SK-N-SH (cell line): Measurements from ENCODE around the gene ANK3. TPM values are rescaled to one million over a fixed set of nuclear protein-coding genes. Genes with fewer than 3 reads are reported as not detected.
A peak's percentile ranks its signal among the peaks of the same experiment; 100 is the strongest.

Source experiments
- CTCF ChIA-PET: fragments of 300-600, 350-600 bp; formaldehyde crosslinking; extraction: SDS; loops from one replicate; lab custom pipeline; 2021; lab: Yijun Ruan, JAX
- POLR2A ChIA-PET: fragments of 350-600 bp; sonication (Branson Sonifier 250); formaldehyde crosslinking; extraction: SDS; loops from one replicate; lab custom pipeline; 2020; ENCODE audit warnings: antibody characterized with exemption, inconsistent platforms; lab: Yijun Ruan, JAX
- DNase-seq: peaks from one replicate; pipeline ENCODE4 v3.0.0; 2012
- H2AFZ ChIP-seq: fragments of 200-600 bp; sonication (generic); 2 replicates; pipeline ENCODE4 v1.8.1; 2016; ENCODE audit warnings: antibody characterized with exemption, mild to moderate bottlenecking, low read depth
- H3F3A ChIP-seq: fragments of 200-600 bp; sonication (generic); replicated peaks from 2 replicates; pipeline ENCODE3; 2016; ENCODE audit warnings: antibody characterized with exemption, mild to moderate bottlenecking; ENCODE audit not compliant: insufficient read depth
- H3K27ac ChIP-seq, 2 experiments: fragments of 200-500 bp in 1 of 2; fragments of 200-600 bp in 1 of 2; sonication (Bioruptor generic) in 1 of 2; sonication (generic), shearing (Covaris generic) in 1 of 2; 2 replicates each; pipeline versions ENCODE4 v1.5.1 to v1.6.1; 2014 to 2016; ENCODE audit warnings: low read depth in 2 of 2, inconsistent platforms in 1 of 2, low read length in 1 of 2, mild to moderate bottlenecking in 1 of 2, mixed read lengths in 1 of 2
- H3K27me3 ChIP-seq: fragments of 200-600 bp; sonication (generic), shearing (Covaris generic); 2 replicates; pipeline ENCODE4 v1.6.1; 2016; ENCODE audit warnings: mixed run types; ENCODE audit not compliant: insufficient read depth
- H3K36me3 ChIP-seq, 2 experiments: fragments of 200-500 bp in 1 of 2; fragments of 200-600 bp in 1 of 2; sonication (Bioruptor generic) in 1 of 2; sonication (generic) in 1 of 2; replicated peaks in 1 of 2; 2 replicates each; pipeline versions ENCODE3 to v1.5.1; 2014 to 2016; ENCODE audit warnings: low read length in 1 of 2, mild to moderate bottlenecking in 1 of 2; ENCODE audit not compliant: insufficient read depth in 2 of 2, control insufficient read depth in 1 of 2
- H3K4me1 ChIP-seq, 2 experiments: fragments of 200-500 bp in 1 of 2; fragments of 200-600 bp in 1 of 2; sonication (Bioruptor generic) in 1 of 2; sonication (generic), shearing (Covaris generic) in 1 of 2; 2 replicates each; pipeline versions ENCODE4 v1.5.1 to v1.6.1; 2014 to 2016; ENCODE audit warnings: low read depth in 1 of 2, low read length in 1 of 2, mixed run types in 1 of 2; ENCODE audit not compliant: insufficient read depth in 2 of 2, control insufficient read depth in 1 of 2
- H3K4me2 ChIP-seq: fragments of 200-600 bp; sonication (generic), shearing (Covaris generic); 2 replicates; pipeline ENCODE4 v1.6.1; 2017; ENCODE audit warnings: mixed run types
- H3K4me3 ChIP-seq, 2 experiments: fragments of 200-500 bp in 1 of 2; fragments of 200-600 bp in 1 of 2; sonication (Bioruptor generic) in 1 of 2; sonication (generic), shearing (Covaris generic) in 1 of 2; 2 replicates each; pipeline versions ENCODE4 v1.5.1 to v1.8.1; 2014 to 2016; ENCODE audit warnings: low read depth in 2 of 2, inconsistent platforms in 1 of 2, low read length in 1 of 2, mild to moderate bottlenecking in 1 of 2, mixed read lengths in 1 of 2, moderate library complexity in 1 of 2
- H3K79me2 ChIP-seq: fragments of 200-600 bp; sonication (generic); 2 replicates; pipeline ENCODE4 v1.8.1; 2017; ENCODE audit warnings: mild to moderate bottlenecking; ENCODE audit not compliant: insufficient read depth
- H3K9ac ChIP-seq: fragments of 200-600 bp; sonication (generic); 2 replicates; pipeline ENCODE4 v1.6.1; 2017; ENCODE audit warnings: mixed run types
- H3K9me2 ChIP-seq: fragments of 200-600 bp; sonication (generic); 2 replicates; pipeline ENCODE4 v1.6.1; 2017; ENCODE audit warnings: mixed run types
- H3K9me3 ChIP-seq: fragments of 200-600 bp; sonication (generic); 2 replicates; pipeline ENCODE4 v1.6.1; 2017; ENCODE audit warnings: mixed run types, mild to moderate bottlenecking, moderate library complexity
- H4K20me1 ChIP-seq: fragments of 200-600 bp; sonication (generic); 2 replicates; pipeline ENCODE4 v1.6.1; 2017; ENCODE audit warnings: mild to moderate bottlenecking, mixed run types; ENCODE audit not compliant: insufficient read depth
- CHD2 ChIP-seq: fragments of 150-350 bp; IDR thresholded peaks from 2 replicates; pipeline ENCODE4 v1.6.1; 2018; ENCODE audit warnings: low read length; ENCODE audit not compliant: partially characterized antibody
- EZH2phosphoT487 ChIP-seq: fragments of 200-600 bp; sonication (generic); IDR thresholded peaks from 2 replicates; pipeline ENCODE4 v1.6.1; 2017; ENCODE audit warnings: low read depth, mixed run types, mild to moderate bottlenecking, antibody characterized with exemption, moderate library complexity, borderline replicate concordance
- FOXJ3 ChIP-seq: sonication (generic); formaldehyde crosslinking; IDR thresholded peaks from 2 replicates; pipeline ENCODE4 v1.5.1; 2020; ENCODE audit warnings: mild to moderate bottlenecking, missing genetic modification reagents
- FOXM1 ChIP-seq: IDR thresholded peaks from 2 replicates; pipeline ENCODE4 v1.4.0; 2012; ENCODE audit warnings: low read depth, mild to moderate bottlenecking
- GABPA ChIP-seq: IDR thresholded peaks from 2 replicates; pipeline ENCODE4 v1.4.0; 2012; ENCODE audit warnings: low read depth, mild to moderate bottlenecking
- GATA2 ChIP-seq: sonication (generic); formaldehyde crosslinking; IDR thresholded peaks from 2 replicates; pipeline ENCODE4 v1.5.0; 2020; ENCODE audit warnings: mild to moderate bottlenecking, missing genetic modification reagents
- IRF3 ChIP-seq: fragments of 150-350 bp; IDR thresholded peaks from 2 replicates; pipeline ENCODE4 v1.6.1; 2016; ENCODE audit warnings: mild to moderate bottlenecking, low read depth, low read length
- JUND ChIP-seq: IDR thresholded peaks from 2 replicates; pipeline ENCODE4 v1.4.0; 2012
- MXI1 ChIP-seq: IDR thresholded peaks from 2 replicates; pipeline ENCODE4 v1.6.1; 2012; ENCODE audit warnings: mild to moderate bottlenecking, low read depth, low read length, improper control_type of control experiment
- NFIC ChIP-seq: IDR thresholded peaks from 2 replicates; pipeline ENCODE4 v1.4.0; 2012; ENCODE audit warnings: borderline replicate concordance
- NRF1 ChIP-seq: IDR thresholded peaks from 2 replicates; pipeline ENCODE4 v1.6.1; 2012; ENCODE audit warnings: low read depth, mild to moderate bottlenecking, low read length
- PBX3 ChIP-seq: IDR thresholded peaks from 2 replicates; pipeline ENCODE4; 2012
- POLR2AphosphoS5 ChIP-seq: IDR thresholded peaks from 2 replicates; pipeline ENCODE4 v1.6.1; 2012; ENCODE audit warnings: low read depth, low read length
- RAD21 ChIP-seq: IDR thresholded peaks from 2 replicates; pipeline ENCODE4 v1.6.1; 2012; ENCODE audit warnings: mild to moderate bottlenecking, low read length
- RCOR1 ChIP-seq: fragments of 150-350 bp; IDR thresholded peaks from 2 replicates; pipeline ENCODE4 v1.6.1; 2017; ENCODE audit warnings: antibody characterized with exemption, low read length
- RFX5 ChIP-seq: IDR thresholded peaks from 2 replicates; pipeline ENCODE4 v1.6.1; 2012; ENCODE audit warnings: mild to moderate bottlenecking, improper control_type of control experiment, low read length
- RXRA ChIP-seq: IDR thresholded peaks from 2 replicates; pipeline ENCODE4 v1.4.0; 2012; ENCODE audit warnings: low read depth, mild to moderate bottlenecking, borderline replicate concordance
- SMC3 ChIP-seq: IDR thresholded peaks from 2 replicates; pipeline ENCODE4 v1.6.1; 2012; ENCODE audit warnings: low read depth, low read length, improper control_type of control experiment
- TCF12 ChIP-seq: IDR thresholded peaks from 2 replicates; pipeline ENCODE4 v1.4.0; 2012
- TEAD4 ChIP-seq: IDR thresholded peaks from 2 replicates; pipeline ENCODE4 v1.4.0; 2012; ENCODE audit warnings: mild to moderate bottlenecking, borderline replicate concordance; ENCODE audit not compliant: insufficient read depth
- USF1 ChIP-seq: IDR thresholded peaks from 2 replicates; pipeline ENCODE4 v1.4.0; 2012; ENCODE audit warnings: low read depth, borderline replicate concordance
- USF2 ChIP-seq: fragments of 150-350 bp; IDR thresholded peaks from 2 replicates; pipeline ENCODE4 v1.6.1; 2017; ENCODE audit warnings: antibody characterized with exemption, low read length, low read depth, borderline replicate concordance
- YY1 ChIP-seq: IDR thresholded peaks from 2 replicates; pipeline ENCODE4 v1.4.0; 2012; ENCODE audit warnings: low read depth, mild to moderate bottlenecking
- WGBS: methylation state at CpG from one replicate; pipeline ENCODE4 v1.1.6; 2017; ENCODE audit warnings: low lambda C conversion rate; 5-methylcytosine and 5-hydroxymethylcytosine counted together
- polyA plus RNA-seq, 3 experiments: library from polyadenylated mRNA; depleted of rRNA; stranded (reverse); fragments of >200 nt; gene quantifications; 2 replicates each; pipeline ENCODE4 v1.2.3, GENCODE V29; 2012

ANK3 gene
- polyA plus RNA-seq, 1 of the 3 experiments (the other 2 are of a cell fraction): 10.0 TPM

- Histone ChIP-seq H3K4me3 (no peak overlapping the region), H3K27ac (no peak overlapping the region), H3K9ac (no peak overlapping the region), H3K4me2 (no peak overlapping the region), H2AFZ (no peak overlapping the region; the same call in 1 of the 2 replicates), H3K9me3 (peaks cover 5% of the 10 kb centered on the region; the same call in 1 of the 2 replicates), H4K20me1 (no peaks in the 10 kb centered on the region), H3K79me2 (no peaks in the 10 kb centered on the region), H3K9me2 (no peaks in the 10 kb centered on the region), H3K27me3 (no peaks in the 10 kb centered on the region), H3K36me3 (no peaks in the 10 kb centered on the region), H3K4me1 (no peaks in the 10 kb centered on the region), H3F3A (no peaks in the 10 kb centered on the region)
- DNase-seq: no peak
- ChIA-PET POLR2A (no interaction called here), CTCF (interaction anchor here (0.7 to 11.2 kb wide), 31 partner anchors 8 to 582 kb away, joined by 3 to 99 read pairs (median 6); no protein-coding TSS in a partner anchor)
- no peak for TF ChIP-seq TEAD4
- TF ChIP-seq USF1: no peak
- TF ChIP-seq RFX5: no peak
- TF ChIP-seq SMC3: no peak
- no peak for TF ChIP-seq RAD21
- no peak for TF ChIP-seq CHD2
- no peak for TF ChIP-seq GATA2
- TF ChIP-seq POLR2AphosphoS5: no peak
- no peak for TF ChIP-seq GABPA
- TF ChIP-seq YY1: no peak
- no peak for TF ChIP-seq MXI1
- TF ChIP-seq NRF1: no peak
- no peak for TF ChIP-seq TCF12
- TF ChIP-seq RCOR1: no peak
- TF ChIP-seq IRF3: no peak
- TF ChIP-seq USF2: no peak
- no peak for TF ChIP-seq EZH2phosphoT487
- WGBS: 91% methylated on average over 5 of the region's 5 CpGs
Measured at GRCh38 chr10:60207894-60208293, 181.8 kb downstream of the ANK3 start.

- Histone ChIP-seq H3F3A (no peaks in the 10 kb centered on the region), H3K9me2 (no peaks in the 10 kb centered on the region), H3K4me1 (no peaks in the 10 kb centered on the region), H3K27me3 (no peaks in the 10 kb centered on the region), H3K27ac (no peak overlapping the region), H3K4me2 (no peak overlapping the region), H3K9me3 (no peaks in the 10 kb centered on the region), H3K79me2 (no peaks in the 10 kb centered on the region), H3K9ac (no peak overlapping the region), H2AFZ (0 out of 2 replicates have a peak overlapping the region, but pooled peaks have one; percentile 5), H4K20me1 (no peaks in the 10 kb centered on the region), H3K36me3 (no peaks in the 10 kb centered on the region), H3K4me3 (no peak overlapping the region)
- CTCF ChIA-PET: interaction anchor here (0.9 to 11.2 kb wide), 11 partner anchors 17 to 580 kb away, joined by 3 to 99 read pairs (median 7); no protein-coding TSS in a partner anchor
- POLR2A ChIA-PET: no interaction called here
- WGBS: 64% methylated on average over 4 of the region's 4 CpGs
- no peak for TF ChIP-seq MXI1
- TF ChIP-seq GATA2: no peak
- TF ChIP-seq FOXM1: no peak
- no peak for TF ChIP-seq TCF12
- TF ChIP-seq CHD2: no peak
- no peak for TF ChIP-seq PBX3
- no peak for TF ChIP-seq RCOR1
- no peak for TF ChIP-seq RFX5
- TF ChIP-seq JUND: no peak
- no peak for TF ChIP-seq FOXJ3 (CRISPR knock-in tag)
- TF ChIP-seq USF2: no peak
- no peak for TF ChIP-seq NFIC
- TF ChIP-seq RXRA: no peak
- DNase-seq: no peak
Measured at GRCh38 chr10:60206735-60207134, 182.9 kb downstream of the ANK3 start.
